ENCODE measurements around the gene SLAIN1.

Gene SLAIN1

DNA sequence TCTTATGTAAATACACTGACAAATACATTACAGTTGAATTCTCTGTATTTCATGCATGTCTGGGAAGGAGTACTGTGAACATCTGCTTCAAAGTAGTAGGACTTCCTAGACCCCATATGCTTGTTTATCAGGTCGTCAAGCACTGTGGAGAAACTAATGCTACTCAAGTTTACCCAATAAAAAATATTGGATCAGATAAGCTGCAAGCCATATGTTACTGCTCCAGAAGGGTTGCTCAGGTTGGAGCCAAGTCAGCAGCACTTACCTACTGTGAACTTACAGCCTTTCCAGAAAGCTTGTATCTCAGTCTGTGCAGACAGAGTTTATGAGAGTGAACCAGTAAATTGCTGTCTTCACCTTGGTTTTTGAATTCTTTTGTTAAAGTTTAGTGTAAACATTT is 36.2 kb downstream of the SLAIN1 start:
- Histone ChIP-seq H3K9me3 (ENCODE audit: control insufficient read depth, low read length) (no peaks in the 10 kb centered on the region), H3K9ac (ENCODE audit: low read length) (no peak overlapping the region), H3K36me3 (ENCODE audit: control insufficient read depth, insufficient read depth, low read length, severe bottlenecking) (no peaks in the 10 kb centered on the region), H3K4me1 (ENCODE audit: control insufficient read depth, insufficient read depth, low read length) (peaks cover 5% of the 10 kb centered on the region), H3K4me3 (ENCODE audit: low read length) (no peak overlapping the region), H3K27me3 (replicated peaks; ENCODE audit: control insufficient read depth, insufficient read depth, low read length) (no peaks in the 10 kb centered on the region)
- DNase-seq (ENCODE audit: low read depth) = no peak

GRCh38 chr13:77737583-77738200 is 40.2 kb downstream of the SLAIN1 start:
- H3K27me3 ChIP-seq (replicated peaks; ENCODE audit: control insufficient read depth, insufficient read depth, low read length) = no peaks in the 10 kb centered on the region
- no peak for DNase-seq (ENCODE audit: low read depth)
- no peaks in the 10 kb centered on the region for H3K4me1 ChIP-seq (ENCODE audit: control insufficient read depth, insufficient read depth, low read length)
- no peak overlapping the region for H3K9ac ChIP-seq (ENCODE audit: low read length)
- no peaks in the 10 kb centered on the region for H3K36me3 ChIP-seq (ENCODE audit: control insufficient read depth, insufficient read depth, low read length, severe bottlenecking)
- no peak overlapping the region for H3K4me3 ChIP-seq (ENCODE audit: low read length)
- H3K9me3 ChIP-seq (ENCODE audit: control insufficient read depth, low read length) = no peaks in the 10 kb centered on the region

- no peaks in the 10 kb centered on the region for H3K36me3 ChIP-seq (ENCODE audit: control insufficient read depth, insufficient read depth, low read length, severe bottlenecking)
- no peaks in the 10 kb centered on the region for H3K9me3 ChIP-seq (ENCODE audit: control insufficient read depth, low read length)
Measured at GRCh38 chr13:77740097-77740735, 42.7 kb downstream of the SLAIN1 start.

GRCh38 chr13:77740931-77741596 is 43.6 kb downstream of the SLAIN1 start:
- H3K9me3 ChIP-seq (ENCODE audit: control insufficient read depth, low read length) = no peaks in the 10 kb centered on the region
- no peaks in the 10 kb centered on the region for H3K27me3 ChIP-seq (replicated peaks; ENCODE audit: control insufficient read depth, insufficient read depth, low read length)
- no peak for DNase-seq (ENCODE audit: low read depth)
- no peak overlapping the region for H3K4me3 ChIP-seq (ENCODE audit: low read length)
- no peak overlapping the region for H3K9ac ChIP-seq (ENCODE audit: low read length)
- no peaks in the 10 kb centered on the region for H3K36me3 ChIP-seq (ENCODE audit: control insufficient read depth, insufficient read depth, low read length, severe bottlenecking)
- H3K4me1 ChIP-seq (ENCODE audit: control insufficient read depth, insufficient read depth, low read length) = no peaks in the 10 kb centered on the region

More at GRCh38 chr13:77740097-77740735, 42.7 kb downstream of the SLAIN1 start:
- Histone ChIP-seq H3K4me3 (ENCODE audit: low read length) (no peak overlapping the region), H3K9ac (ENCODE audit: low read length) (no peak overlapping the region), H3K27me3 (replicated peaks; ENCODE audit: control insufficient read depth, insufficient read depth, low read length) (no peaks in the 10 kb centered on the region), H3K4me1 (ENCODE audit: control insufficient read depth, insufficient read depth, low read length) (no peaks in the 10 kb centered on the region)
- DNase-seq (ENCODE audit: low read depth) = no peak

- Histone ChIP-seq H3K4me1 (ENCODE audit: control insufficient read depth, insufficient read depth, low read length) (no peaks in the 10 kb centered on the region), H3K9me3 (ENCODE audit: control insufficient read depth, low read length) (no peaks in the 10 kb centered on the region), H3K27me3 (replicated peaks; ENCODE audit: control insufficient read depth, insufficient read depth, low read length) (no peaks in the 10 kb centered on the region), H3K9ac (ENCODE audit: low read length) (no peak overlapping the region), H3K4me3 (ENCODE audit: low read length) (no peak overlapping the region), H3K36me3 (ENCODE audit: control insufficient read depth, insufficient read depth, low read length, severe bottlenecking) (no peaks in the 10 kb centered on the region)
- DNase-seq (ENCODE audit: low read depth) = no peak
Measured at GRCh38 chr13:77741597-77741972, 44.1 kb downstream of the SLAIN1 start.

DNA sequence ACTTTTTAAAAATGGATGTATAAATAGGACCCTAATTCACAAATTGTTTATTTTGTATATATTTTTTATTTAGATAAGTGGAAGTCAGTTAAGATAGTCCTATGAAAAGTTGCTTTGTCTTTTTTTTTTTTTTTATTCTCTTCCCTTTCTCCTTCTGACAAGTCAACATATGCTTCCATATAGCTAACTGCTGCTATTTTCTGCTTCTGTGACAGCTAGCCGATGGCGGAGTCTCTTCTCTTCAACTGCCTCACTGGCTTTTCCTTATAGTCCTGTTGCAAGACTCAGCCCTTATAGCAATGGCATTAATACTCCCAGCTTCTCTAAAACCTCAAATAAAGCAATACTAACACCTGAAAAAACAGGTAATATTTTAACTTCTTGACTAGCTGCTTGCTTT is 45.3 kb downstream of the SLAIN1 start:
- DNase-seq (ENCODE audit: low read depth) = no peak
- no peaks in the 10 kb centered on the region for H3K36me3 ChIP-seq (ENCODE audit: control insufficient read depth, insufficient read depth, low read length, severe bottlenecking)
- no peak overlapping the region for H3K9ac ChIP-seq (ENCODE audit: low read length)
- no peak overlapping the region for H3K4me3 ChIP-seq (ENCODE audit: low read length)
- H3K9me3 ChIP-seq (ENCODE audit: control insufficient read depth, low read length) = no peaks in the 10 kb centered on the region
- no peaks in the 10 kb centered on the region for H3K4me1 ChIP-seq (ENCODE audit: control insufficient read depth, insufficient read depth, low read length)
- H3K27me3 ChIP-seq (replicated peaks; ENCODE audit: control insufficient read depth, insufficient read depth, low read length) = no peaks in the 10 kb centered on the region

DNA sequence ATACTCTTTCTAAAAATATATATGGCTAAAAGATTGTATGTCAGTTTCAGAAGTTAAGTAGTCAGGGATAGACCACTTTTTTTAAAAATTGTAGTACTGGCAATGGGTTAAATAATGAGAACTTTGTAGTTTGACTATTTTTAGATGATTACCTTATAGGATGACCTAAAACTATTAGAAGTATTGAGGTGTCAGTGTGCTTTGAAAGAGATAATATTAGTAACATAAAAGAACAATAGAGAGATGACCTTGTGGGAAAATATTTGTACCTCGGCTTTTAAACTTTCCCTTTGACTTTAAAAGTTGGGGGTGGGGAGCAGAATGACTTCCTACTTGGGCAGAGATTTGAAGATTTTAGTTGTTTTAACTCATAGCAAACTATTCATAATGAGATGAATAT is 48.3 kb downstream of the SLAIN1 start:
- Histone ChIP-seq H3K27me3 (replicated peaks; ENCODE audit: control insufficient read depth, insufficient read depth, low read length) (no peaks in the 10 kb centered on the region), H3K9me3 (ENCODE audit: control insufficient read depth, low read length) (no peaks in the 10 kb centered on the region), H3K36me3 (ENCODE audit: control insufficient read depth, insufficient read depth, low read length, severe bottlenecking) (no peaks in the 10 kb centered on the region)

GRCh38 chr13:77749344-77749880 is 51.9 kb downstream of the SLAIN1 start:
- Histone ChIP-seq H3K36me3 (ENCODE audit: control insufficient read depth, insufficient read depth, low read length, severe bottlenecking) (no peaks in the 10 kb centered on the region), H3K4me1 (ENCODE audit: control insufficient read depth, insufficient read depth, low read length) (peaks cover 3% of the 10 kb centered on the region), H3K4me3 (ENCODE audit: low read length) (no peak overlapping the region), H3K9ac (ENCODE audit: low read length) (no peak overlapping the region), H3K27me3 (replicated peaks; ENCODE audit: control insufficient read depth, insufficient read depth, low read length) (no peaks in the 10 kb centered on the region), H3K9me3 (ENCODE audit: control insufficient read depth, low read length) (no peaks in the 10 kb centered on the region)
- DNase-seq (ENCODE audit: low read depth) = no peak

More for the DNA sequence above, 48.3 kb downstream of the SLAIN1 start:
- H3K4me1 ChIP-seq (ENCODE audit: control insufficient read depth, insufficient read depth, low read length) = peaks cover 3% of the 10 kb centered on the region
- H3K9ac ChIP-seq (ENCODE audit: low read length) = no peak overlapping the region
- DNase-seq (ENCODE audit: low read depth) = no peak
- no peak overlapping the region for H3K4me3 ChIP-seq (ENCODE audit: low read length)

DNA sequence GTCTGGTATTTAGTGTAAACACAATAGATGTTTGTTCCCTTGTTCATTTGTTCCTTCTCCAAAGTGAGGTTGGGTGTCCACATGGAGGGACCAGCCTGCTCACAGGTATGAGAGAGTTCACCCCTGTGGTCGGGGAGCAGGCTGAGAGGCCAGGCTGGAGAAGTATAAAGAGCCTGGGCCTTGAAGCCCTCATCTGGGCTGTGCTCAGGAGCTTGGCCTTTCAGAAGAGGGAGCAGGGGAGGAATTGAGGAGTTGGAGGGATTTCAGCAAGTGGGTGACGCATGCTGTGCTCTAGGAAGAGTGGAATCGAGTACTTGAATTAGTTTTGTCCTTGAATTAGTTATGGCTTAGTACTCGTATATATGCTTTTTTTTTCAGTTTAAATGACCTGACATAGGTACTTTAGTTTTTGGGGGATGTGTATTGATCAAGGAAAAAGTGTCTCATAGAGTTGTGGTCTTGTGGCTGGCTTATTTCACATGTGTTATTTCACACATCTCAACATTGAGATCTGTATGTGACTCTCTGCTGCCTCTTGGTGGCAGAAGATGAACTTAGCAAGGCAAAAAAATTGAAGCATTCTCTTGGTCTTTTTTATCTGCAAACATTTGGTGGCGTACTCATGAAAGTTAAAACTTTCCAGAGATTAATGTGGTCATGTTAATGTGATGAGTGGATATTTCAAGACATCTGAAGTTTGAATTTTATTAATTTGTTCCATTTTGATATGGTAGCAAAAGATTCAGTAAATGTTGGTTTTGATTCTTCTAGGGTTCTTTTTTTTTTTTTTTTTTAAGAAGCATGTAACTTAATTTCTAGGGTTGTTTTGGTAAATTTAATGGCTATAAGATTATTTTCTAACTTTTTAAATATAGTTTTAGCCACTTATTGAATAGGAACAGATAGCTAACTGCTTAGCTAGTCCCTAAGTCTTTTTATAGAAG is 54.3 kb downstream of the SLAIN1 start:
- H3K4me3 ChIP-seq (ENCODE audit: low read length) = no peak overlapping the region
- no peak overlapping the region for H3K9ac ChIP-seq (ENCODE audit: low read length)
- H3K36me3 ChIP-seq (ENCODE audit: control insufficient read depth, insufficient read depth, low read length, severe bottlenecking) = no peaks in the 10 kb centered on the region
- DNase-seq (ENCODE audit: low read depth) = peak; percentile 72
- peaks cover 3% of the 10 kb centered on the region for H3K4me1 ChIP-seq (ENCODE audit: control insufficient read depth, insufficient read depth, low read length)
- no peaks in the 10 kb centered on the region for H3K27me3 ChIP-seq (replicated peaks; ENCODE audit: control insufficient read depth, insufficient read depth, low read length)
- no peaks in the 10 kb centered on the region for H3K9me3 ChIP-seq (ENCODE audit: control insufficient read depth, low read length)

GRCh38 chr13:77752512-77753069 is 55.1 kb downstream of the SLAIN1 start:
- no peak overlapping the region for H3K9ac ChIP-seq (ENCODE audit: low read length)
- no peaks in the 10 kb centered on the region for H3K36me3 ChIP-seq (ENCODE audit: control insufficient read depth, insufficient read depth, low read length, severe bottlenecking)
- no peak for DNase-seq (ENCODE audit: low read depth)
- H3K9me3 ChIP-seq (ENCODE audit: control insufficient read depth, low read length) = no peaks in the 10 kb centered on the region
- no peak overlapping the region for H3K4me3 ChIP-seq (ENCODE audit: low read length)
- H3K27me3 ChIP-seq (replicated peaks; ENCODE audit: control insufficient read depth, insufficient read depth, low read length) = no peaks in the 10 kb centered on the region
- peaks cover 3% of the 10 kb centered on the region for H3K4me1 ChIP-seq (ENCODE audit: control insufficient read depth, insufficient read depth, low read length)

Data from adipocyte (in vitro differentiated cells).